Mesenchymal stem cell (in vitro differentiated cells and primary cell): ENCODE results near the gene DUS2.
A peak's percentile ranks its signal among the peaks of the same experiment; 100 is the strongest.

Source experiments
- DNase-seq: peaks from one replicate; pipeline ENCODE4 v3.0.0-alpha.2; 2013
- H2AFZ ChIP-seq: one replicate; pipeline ENCODE4 v1.6.1; 2013; ENCODE audit warnings: low read depth, mild to moderate bottlenecking, control low read depth, inconsistent platforms, low read length, moderate library complexity
- H2AK5ac ChIP-seq: 2 replicates; pipeline ENCODE4 v1.6.1; 2013; ENCODE audit warnings: low read length, moderate library complexity, mild to moderate bottlenecking, inconsistent platforms; ENCODE audit not compliant: severe bottlenecking
- H2BK120ac ChIP-seq: one replicate; pipeline ENCODE4 v1.6.1; 2013; ENCODE audit warnings: low read depth, mild to moderate bottlenecking, inconsistent platforms, low read length, moderate library complexity
- H2BK12ac ChIP-seq, 2 experiments: one replicate each; pipeline ENCODE4 v1.6.1; 2013; ENCODE audit warnings: inconsistent platforms in 2 of 2, low read length in 2 of 2, mild to moderate bottlenecking in 2 of 2, moderate library complexity in 2 of 2, control low read depth in 1 of 2
- H2BK15ac ChIP-seq: one replicate; pipeline ENCODE4 v1.6.1; 2013; ENCODE audit warnings: mild to moderate bottlenecking, low read depth, inconsistent platforms; ENCODE audit not compliant: poor library complexity, severe bottlenecking
- H2BK5ac ChIP-seq: 2 replicates; pipeline ENCODE4 v1.6.1; 2013; ENCODE audit warnings: low read depth, mild to moderate bottlenecking, low read length, control low read depth, inconsistent platforms; ENCODE audit not compliant: poor library complexity, severe bottlenecking
- H3K14ac ChIP-seq, 2 experiments: one replicate each; pipeline ENCODE4 v1.6.1; 2013; ENCODE audit warnings: inconsistent platforms in 2 of 2, low read length in 2 of 2, control low read depth in 1 of 2, mild to moderate bottlenecking in 1 of 2, moderate library complexity in 1 of 2
- H3K18ac ChIP-seq, 2 experiments: one replicate each; pipeline ENCODE4 v1.6.1; 2013; ENCODE audit warnings: inconsistent platforms in 2 of 2, low read length in 2 of 2, control low read depth in 1 of 2, low read depth in 1 of 2, mild to moderate bottlenecking in 1 of 2
- H3K23ac ChIP-seq, 2 experiments: one replicate each; pipeline ENCODE4 v1.6.1; 2013; ENCODE audit warnings: inconsistent platforms in 2 of 2, low read length in 2 of 2, mild to moderate bottlenecking in 2 of 2, moderate library complexity in 2 of 2, control low read depth in 1 of 2
- H3K27ac ChIP-seq: 2 replicates; pipeline ENCODE4 v1.5.1; 2013; ENCODE audit warnings: mild to moderate bottlenecking, moderate library complexity, low read length, control low read depth, inconsistent platforms; ENCODE audit not compliant: poor library complexity, severe bottlenecking
- H3K27me3 ChIP-seq, 2 experiments: 2 replicates each; pipeline versions ENCODE4 v1.6.1 to v1.7.0; 2013; ENCODE audit warnings: low read length in 2 of 2, mild to moderate bottlenecking in 2 of 2, moderate library complexity in 2 of 2, control low read depth in 1 of 2, inconsistent platforms in 1 of 2; ENCODE audit not compliant: control insufficient read depth in 1 of 2, insufficient read depth in 1 of 2
- H3K36me3 ChIP-seq, 2 experiments: 2 replicates each; pipeline versions ENCODE4 v1.6.1 to v1.7.0; 2013; ENCODE audit warnings: low read length in 2 of 2, control low read depth in 1 of 2, inconsistent platforms in 1 of 2, low read depth in 1 of 2, mild to moderate bottlenecking in 1 of 2; ENCODE audit not compliant: insufficient read depth in 2 of 2, control insufficient read depth in 1 of 2
- H3K4ac ChIP-seq, 2 experiments: one replicate each; pipeline ENCODE4 v1.6.1; 2013; ENCODE audit warnings: inconsistent platforms in 2 of 2, low read length in 2 of 2, mild to moderate bottlenecking in 2 of 2, moderate library complexity in 2 of 2, control low read depth in 1 of 2, low read depth in 1 of 2
- H3K4me1 ChIP-seq: 2 replicates; pipeline ENCODE4 v1.6.1; 2013; ENCODE audit warnings: low read depth, low read length, control low read depth; ENCODE audit not compliant: control insufficient read depth, insufficient read depth
- H3K4me2 ChIP-seq: 2 replicates; pipeline ENCODE4 v1.6.1; 2013; ENCODE audit warnings: low read length, mild to moderate bottlenecking, inconsistent platforms; ENCODE audit not compliant: poor library complexity, severe bottlenecking
- H3K4me3 ChIP-seq, 2 experiments: 2 replicates each; pipeline versions ENCODE4 v1.5.1 to v1.7.0; 2013; ENCODE audit warnings: low read length in 2 of 2, mild to moderate bottlenecking in 2 of 2, control low read depth in 1 of 2, low read depth in 1 of 2; ENCODE audit not compliant: insufficient read depth in 1 of 2
- H3K79me1 ChIP-seq: replicated peaks from 2 replicates; pipeline ENCODE4 v1.6.1; 2013; ENCODE audit warnings: mild to moderate bottlenecking, control low read depth, low read length, inconsistent platforms; ENCODE audit not compliant: poor library complexity, severe bottlenecking
- H3K9ac ChIP-seq: 2 replicates; pipeline ENCODE4 v1.7.0; 2013; ENCODE audit warnings: mild to moderate bottlenecking, low read length, moderate library complexity
- H3K9me3 ChIP-seq: 2 replicates; pipeline ENCODE4 v1.7.0; 2013; ENCODE audit warnings: mild to moderate bottlenecking, low read length; ENCODE audit not compliant: control insufficient read depth
- H4K8ac ChIP-seq: one replicate; pipeline ENCODE4 v1.6.1; 2013; ENCODE audit warnings: inconsistent platforms, mild to moderate bottlenecking, low read length, moderate library complexity
- H4K91ac ChIP-seq: one replicate; pipeline ENCODE4 v1.6.1; 2013; ENCODE audit warnings: mild to moderate bottlenecking, low read length, inconsistent platforms
- WGBS: methylation state at CpG from one replicate; pipeline ENCODE4 v1.1.7; 2013; ENCODE audit warnings: mixed read lengths; 5-methylcytosine and 5-hydroxymethylcytosine counted together

DUS2 gene

GRCh38 chr16:68019167-68019680 is 3.9 kb upstream of the DUS2 start:
- peaks cover 11% of the 10 kb centered on the region for H3K4me1 ChIP-seq
- H2BK5ac ChIP-seq: no peak overlapping the region
- H3K4me3 ChIP-seq: no peak overlapping the region
- H3K27ac ChIP-seq: no peak overlapping the region
- peaks cover 0 to 11% of the 10 kb centered on the region in 2 experiments for H3K36me3 ChIP-seq
- H2AK5ac ChIP-seq: no peak overlapping the region
- H3K4ac ChIP-seq: no peak overlapping the region
- H3K79me1 ChIP-seq: peaks cover 21% of the 10 kb centered on the region
- no peak overlapping the region for H2AFZ ChIP-seq
- no peak overlapping the region for H4K91ac ChIP-seq
- H2BK120ac ChIP-seq: no peak overlapping the region
- H3K4me2 ChIP-seq: no peak overlapping the region
- H2BK15ac ChIP-seq: no peak overlapping the region
- no peak for DNase-seq
- WGBS: 82% methylated on average over 8 of the region's 8 CpGs
- no peak overlapping the region for H2BK12ac ChIP-seq
- H3K9ac ChIP-seq: no peak overlapping the region
- peaks cover 2% of the 10 kb centered on the region in 2 experiments for H3K27me3 ChIP-seq
- no peak overlapping the region for H3K18ac ChIP-seq
- no peak overlapping the region for H3K14ac ChIP-seq
- no peaks in the 10 kb centered on the region for H3K9me3 ChIP-seq
- peak overlapping the region in 1 of 2 experiments; percentile 70 for H3K23ac ChIP-seq
- no peak overlapping the region for H4K8ac ChIP-seq

- Histone ChIP-seq H3K79me1 (peaks cover 29% of the 10 kb centered on the region), H2BK120ac (no peak overlapping the region), H2BK5ac (no peak overlapping the region), H3K27me3 (no peaks in the 10 kb centered on the region), H2AK5ac (no peak overlapping the region), H3K36me3 (peaks cover 3 to 20% of the 10 kb centered on the region in 2 experiments), H3K9me3 (no peaks in the 10 kb centered on the region), H3K14ac (no peak overlapping the region), H2BK15ac (no peak overlapping the region), H3K27ac (no peak overlapping the region), H3K9ac (peak overlapping the region; percentile 98), H2AFZ (no peak overlapping the region), H3K4me3 (peak overlapping the region in 1 of 2 experiments; percentile 98), H2BK12ac (no peak overlapping the region), H4K8ac (no peak overlapping the region), H4K91ac (no peak overlapping the region), H3K4me2 (no peak overlapping the region), H3K18ac (no peak overlapping the region), H3K23ac (no peak overlapping the region), H3K4ac (no peak overlapping the region), H3K4me1 (peaks cover 11% of the 10 kb centered on the region)
- WGBS: 97% methylated on average over 10 of the region's 10 CpGs
- no peak for DNase-seq
Measured at GRCh38 chr16:68021490-68021889, 1.6 kb upstream of the DUS2 start.

- no peaks in the 10 kb centered on the region for H3K27me3 ChIP-seq
- no peak overlapping the region for H4K91ac ChIP-seq
- H3K36me3 ChIP-seq: peaks cover 3 to 24% of the 10 kb centered on the region in 2 experiments
- H2BK12ac ChIP-seq: no peak overlapping the region
- H3K18ac ChIP-seq: peak overlapping the region; percentile 11 to 74
- peak overlapping the region; percentile 98 for H4K8ac ChIP-seq
- no peaks in the 10 kb centered on the region for H3K9me3 ChIP-seq
- H3K4me3 ChIP-seq: peak overlapping the region; percentile 88 to 98
- peaks cover 29% of the 10 kb centered on the region for H3K79me1 ChIP-seq
- H2BK5ac ChIP-seq: no peak overlapping the region
- 17% methylated on average over 19 of the region's 19 CpGs for WGBS
- H3K4me1 ChIP-seq: peaks cover 11% of the 10 kb centered on the region
- peak overlapping the region in 1 of 2 experiments; percentile 39 for H3K14ac ChIP-seq
- no peak overlapping the region for H3K27ac ChIP-seq
- H3K4ac ChIP-seq: peak overlapping the region; percentile 72 to 90
- no peak overlapping the region for H2AK5ac ChIP-seq
- H2BK15ac ChIP-seq: no peak overlapping the region
- no peak for DNase-seq
- H3K23ac ChIP-seq: no peak overlapping the region
- peak overlapping the region; percentile 98 for H3K9ac ChIP-seq
- H3K4me2 ChIP-seq: peak overlapping the region; percentile 67
- H2BK120ac ChIP-seq: no peak overlapping the region
- peak overlapping the region; percentile 84 for H2AFZ ChIP-seq
Measured at GRCh38 chr16:68022278-68022727, 781 bp upstream of the DUS2 start.

GRCh38 chr16:68028996-68029395 is 5.9 kb downstream of the DUS2 start:
- peaks cover under 1% of the 10 kb centered on the region for H3K4me1 ChIP-seq
- H2BK5ac ChIP-seq: no peak overlapping the region
- H3K79me1 ChIP-seq: peaks cover 28% of the 10 kb centered on the region
- no peak overlapping the region for H2AK5ac ChIP-seq
- H3K14ac ChIP-seq: no peak overlapping the region
- peaks cover 6 to 26% of the 10 kb centered on the region in 2 experiments for H3K36me3 ChIP-seq
- no peak overlapping the region for H3K4ac ChIP-seq
- no peak overlapping the region for H2BK120ac ChIP-seq
- WGBS: 100% methylated on average over 2 of the region's 3 CpGs
- no peak overlapping the region for H3K4me2 ChIP-seq
- no peak overlapping the region for H2AFZ ChIP-seq
- no peaks in the 10 kb centered on the region for H3K9me3 ChIP-seq
- DNase-seq: no peak
- H2BK15ac ChIP-seq: no peak overlapping the region
- H2BK12ac ChIP-seq: no peak overlapping the region
- no peak overlapping the region for H3K18ac ChIP-seq
- no peak overlapping the region for H3K9ac ChIP-seq
- H3K4me3 ChIP-seq: no peak overlapping the region
- H3K23ac ChIP-seq: no peak overlapping the region
- no peak overlapping the region for H4K91ac ChIP-seq
- H4K8ac ChIP-seq: no peak overlapping the region
- no peaks in the 10 kb centered on the region for H3K27me3 ChIP-seq
- no peak overlapping the region for H3K27ac ChIP-seq
